CD4-positive, alpha-beta T cell treated with Interleukin-2 at 100 ng/mL for 4 hours (primary cell): ENCODE data around the gene CIRBP.
"Not testable (repeated sequence)": the region's sequence is repeated elsewhere in the genome, so short reads cannot be mapped to it uniquely, and the experiment has no call there.

Experiments used
- DNase-seq: peaks from one replicate; pipeline ENCODE4 v3.0.0-alpha.2; 2020; ENCODE audit warnings: low spot score

Gene CIRBP

DNA sequence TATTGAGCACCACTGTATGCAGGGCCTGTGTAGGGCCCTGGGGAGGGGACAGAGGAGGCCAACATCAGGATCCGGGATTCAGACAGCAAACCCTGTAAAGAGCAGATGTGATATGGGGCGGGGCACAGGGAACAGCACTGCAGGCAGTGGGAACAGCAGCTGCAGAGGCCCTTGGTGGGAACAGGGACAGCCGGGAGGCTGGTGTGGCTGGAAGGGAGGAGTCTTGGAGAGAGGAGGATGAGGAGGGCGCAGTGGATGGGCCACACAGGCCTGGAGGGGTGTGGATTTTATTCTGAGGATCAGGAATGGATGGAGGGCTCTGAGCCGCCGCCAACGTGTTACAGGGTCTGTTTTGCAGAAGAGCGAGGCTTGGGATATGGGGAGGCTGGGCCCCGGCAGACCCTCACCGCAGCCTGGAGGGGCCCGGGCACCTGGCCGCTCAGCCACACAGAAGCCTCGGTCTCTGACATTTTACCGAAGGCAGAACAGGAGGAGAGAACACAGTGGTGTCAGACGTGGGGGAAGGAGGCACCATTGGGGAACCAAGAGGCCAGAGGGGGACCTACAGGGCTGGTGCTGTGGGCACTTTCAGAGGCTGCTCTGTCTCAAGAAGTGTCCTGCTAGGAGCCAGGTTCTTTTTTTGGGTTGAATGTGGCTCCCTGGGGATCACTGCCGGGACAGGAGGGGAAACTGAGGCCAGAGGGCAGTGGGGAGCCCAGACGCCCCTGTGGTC is 23.5 kb downstream of the CIRBP start:
- no peak for DNase-seq

DNA sequence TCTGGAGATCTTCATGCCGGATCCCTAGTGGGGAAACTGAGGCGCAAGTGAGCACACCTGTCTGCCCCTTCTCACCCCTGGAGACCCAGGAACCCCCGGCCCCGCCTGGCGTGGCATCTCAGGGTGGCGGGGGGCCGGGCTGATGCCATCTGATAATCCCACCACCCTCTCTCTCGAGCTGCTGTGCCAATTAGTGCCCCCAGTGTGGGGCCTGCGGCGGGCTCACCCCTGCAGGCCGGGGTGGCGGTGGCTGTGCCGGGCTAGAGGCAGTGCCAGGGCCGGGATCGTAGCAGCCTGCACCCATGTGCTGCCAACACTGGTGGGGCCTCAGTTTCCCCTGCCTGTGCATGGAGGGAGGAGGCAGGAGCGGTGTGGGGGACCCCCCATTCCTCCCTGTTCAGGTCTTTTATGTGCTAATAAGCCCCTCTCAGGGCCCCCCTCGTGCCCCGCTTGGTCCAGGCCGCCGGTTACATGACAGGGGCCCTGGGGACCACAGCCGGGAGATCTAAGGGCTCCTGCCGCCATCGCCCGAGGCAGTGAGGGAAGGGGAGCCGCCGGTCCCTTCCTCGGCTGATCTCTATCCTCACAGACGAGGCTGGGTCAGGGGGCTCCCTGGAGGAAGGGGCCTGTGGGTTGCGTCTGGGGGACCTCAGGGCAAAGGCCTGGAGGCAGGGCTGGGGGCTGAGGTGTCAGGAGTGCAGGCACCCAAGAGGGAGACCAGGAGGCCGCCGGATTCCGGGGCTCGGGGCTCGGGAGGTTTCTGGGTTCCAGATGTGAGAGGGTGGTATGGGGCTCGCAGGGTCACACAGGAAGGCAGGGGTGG is 24.9 kb downstream of the CIRBP start:
- DNase-seq = no peak

DNA sequence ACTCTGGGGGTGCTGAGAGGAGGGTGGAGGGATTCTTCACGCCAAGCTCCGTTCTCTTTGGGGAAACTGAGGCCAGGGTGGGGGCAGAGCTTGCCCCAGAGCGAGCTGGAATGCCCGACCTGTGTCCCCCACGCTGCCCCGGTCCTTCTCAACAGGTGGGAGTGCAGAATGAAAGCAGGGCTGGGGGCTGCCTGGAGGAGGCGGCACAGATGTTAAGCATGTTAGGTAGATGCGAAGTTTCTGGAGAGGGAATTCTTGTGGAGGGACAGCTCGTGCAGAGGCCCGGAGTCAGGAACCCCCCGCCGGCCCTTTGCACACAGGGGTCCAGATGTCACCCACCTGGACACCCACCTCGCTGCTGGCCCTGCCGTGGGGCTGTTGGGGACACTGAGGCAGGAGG is 25.6 kb downstream of the CIRBP start:
- DNase-seq = no peak

DNA sequence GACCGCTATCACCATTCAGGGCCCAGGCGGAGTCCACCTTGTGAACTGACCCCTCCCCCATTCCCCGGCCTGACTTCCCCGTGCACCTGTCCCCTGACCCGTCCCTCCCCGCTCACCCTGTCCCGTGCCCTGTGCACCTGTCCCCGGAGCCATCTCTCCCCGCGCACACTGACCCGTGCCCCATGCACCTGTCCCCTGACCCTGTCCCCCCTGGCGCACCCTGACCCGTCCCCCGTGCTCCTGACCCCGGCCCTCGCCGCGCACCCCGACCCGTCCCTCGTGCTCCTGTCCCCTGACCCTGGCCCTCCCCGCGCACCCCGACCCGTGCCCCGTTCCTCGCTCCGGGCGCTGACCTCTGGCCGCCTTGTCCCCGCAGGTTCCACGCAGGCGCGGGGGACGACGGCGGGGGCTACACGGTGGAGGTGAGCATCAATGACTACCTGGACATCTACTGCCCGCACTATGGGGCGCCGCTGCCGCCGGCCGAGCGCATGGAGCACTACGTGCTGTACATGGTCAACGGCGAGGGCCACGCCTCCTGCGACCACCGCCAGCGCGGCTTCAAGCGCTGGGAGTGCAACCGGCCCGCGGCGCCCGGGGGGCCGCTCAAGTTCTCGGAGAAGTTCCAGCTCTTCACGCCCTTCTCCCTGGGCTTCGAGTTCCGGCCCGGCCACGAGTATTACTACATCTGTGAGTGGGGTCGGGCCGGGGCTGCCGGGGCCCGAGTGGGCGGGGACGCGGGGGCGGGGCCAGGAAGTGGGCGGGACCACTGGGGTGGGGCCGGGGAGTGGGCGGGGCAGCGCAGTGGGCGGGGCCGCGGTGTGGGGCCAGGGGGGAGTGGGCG is 26.3 kb downstream of the CIRBP start:
- DNase-seq = no peak

DNA sequence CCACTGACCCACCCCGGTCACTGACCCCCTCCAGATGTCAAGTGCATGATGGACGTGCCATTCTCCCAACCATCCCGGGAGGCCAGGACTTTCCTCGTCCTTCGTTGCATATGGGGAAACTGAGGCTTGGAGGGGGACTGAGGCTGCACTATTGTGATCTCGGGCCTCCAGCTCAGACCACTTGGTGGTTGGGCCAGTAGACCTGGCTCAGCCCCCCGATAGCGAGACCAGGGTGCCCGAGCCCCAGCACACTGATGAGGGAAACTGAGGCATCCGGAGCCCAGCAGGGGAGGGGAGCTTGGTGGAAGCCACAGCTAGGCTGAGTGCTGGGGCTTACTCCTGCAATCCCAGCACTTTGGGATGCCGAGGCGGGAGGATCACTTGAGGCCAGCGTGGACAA is 26.9 kb downstream of the CIRBP start:
- DNase-seq = no peak

DNA sequence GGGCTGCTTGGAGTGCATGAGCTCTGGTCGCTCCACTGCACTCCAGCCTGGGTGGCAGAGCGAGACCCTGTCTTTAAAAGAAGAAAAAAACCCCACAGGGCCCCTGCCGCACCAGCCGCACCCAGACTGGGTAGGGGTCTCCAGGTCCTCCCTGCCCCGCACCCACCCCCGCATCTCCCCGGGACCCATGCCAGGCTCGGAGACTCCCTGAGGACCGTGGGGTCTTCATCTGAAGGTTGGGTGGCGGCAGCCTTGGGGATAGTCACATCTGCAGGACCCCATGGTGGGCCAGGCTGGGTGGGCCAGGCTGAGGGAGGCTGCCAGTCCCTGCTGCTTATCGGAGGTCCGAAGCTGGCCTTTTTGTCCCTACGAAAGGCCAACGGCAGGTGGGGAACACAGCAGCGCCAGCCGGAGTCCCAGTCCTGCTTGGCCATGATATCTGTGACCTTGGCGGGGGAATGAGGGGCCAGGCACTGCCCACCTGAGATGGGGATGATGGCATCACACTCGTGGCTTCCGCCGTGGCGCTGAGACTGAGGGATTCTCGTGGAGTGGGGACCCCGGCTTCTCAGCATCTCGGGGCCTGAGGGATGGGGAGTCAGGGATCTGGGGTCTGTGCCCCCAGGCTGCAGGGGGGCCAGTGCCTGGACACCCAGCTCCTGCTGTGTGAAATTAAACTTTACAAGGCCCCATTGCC is 27.6 kb downstream of the CIRBP start:
- no peak for DNase-seq

DNA sequence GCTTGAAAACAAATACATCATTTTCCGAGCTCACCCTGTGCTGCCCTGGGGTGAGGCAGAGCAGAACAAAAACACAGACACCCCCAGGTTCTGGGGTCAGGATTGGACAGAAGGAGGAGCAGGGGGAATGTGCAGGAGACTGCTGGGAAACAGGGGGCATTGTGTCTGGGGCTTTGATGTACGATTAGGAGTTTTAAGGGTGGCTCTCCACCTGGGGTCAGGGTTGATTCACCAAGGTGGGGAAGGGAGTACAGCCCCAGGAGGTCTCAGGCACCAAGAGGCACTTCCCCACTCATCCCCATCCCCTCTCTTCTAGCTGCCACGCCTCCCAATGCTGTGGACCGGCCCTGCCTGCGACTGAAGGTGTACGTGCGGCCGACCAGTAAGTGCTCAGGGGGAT is 29.1 kb downstream of the CIRBP start:
- no peak for DNase-seq

DNA sequence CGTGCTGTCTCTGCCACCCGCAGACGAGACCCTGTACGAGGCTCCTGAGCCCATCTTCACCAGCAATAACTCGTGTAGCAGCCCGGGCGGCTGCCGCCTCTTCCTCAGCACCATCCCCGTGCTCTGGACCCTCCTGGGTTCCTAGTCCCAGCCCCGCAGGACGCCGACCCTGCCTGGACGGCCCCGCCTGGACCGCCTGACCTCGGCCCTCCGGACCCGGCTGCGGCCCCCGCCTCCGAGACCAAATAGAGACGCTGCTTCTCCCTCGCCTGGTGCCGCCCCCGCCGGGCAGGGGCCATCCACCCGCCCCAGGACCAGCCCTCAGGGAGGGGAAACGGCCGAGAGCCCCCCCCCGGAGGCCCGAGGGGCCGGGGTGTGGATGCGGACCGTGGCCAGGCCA is 30.7 kb downstream of the CIRBP start:
- no peak for DNase-seq

DNA sequence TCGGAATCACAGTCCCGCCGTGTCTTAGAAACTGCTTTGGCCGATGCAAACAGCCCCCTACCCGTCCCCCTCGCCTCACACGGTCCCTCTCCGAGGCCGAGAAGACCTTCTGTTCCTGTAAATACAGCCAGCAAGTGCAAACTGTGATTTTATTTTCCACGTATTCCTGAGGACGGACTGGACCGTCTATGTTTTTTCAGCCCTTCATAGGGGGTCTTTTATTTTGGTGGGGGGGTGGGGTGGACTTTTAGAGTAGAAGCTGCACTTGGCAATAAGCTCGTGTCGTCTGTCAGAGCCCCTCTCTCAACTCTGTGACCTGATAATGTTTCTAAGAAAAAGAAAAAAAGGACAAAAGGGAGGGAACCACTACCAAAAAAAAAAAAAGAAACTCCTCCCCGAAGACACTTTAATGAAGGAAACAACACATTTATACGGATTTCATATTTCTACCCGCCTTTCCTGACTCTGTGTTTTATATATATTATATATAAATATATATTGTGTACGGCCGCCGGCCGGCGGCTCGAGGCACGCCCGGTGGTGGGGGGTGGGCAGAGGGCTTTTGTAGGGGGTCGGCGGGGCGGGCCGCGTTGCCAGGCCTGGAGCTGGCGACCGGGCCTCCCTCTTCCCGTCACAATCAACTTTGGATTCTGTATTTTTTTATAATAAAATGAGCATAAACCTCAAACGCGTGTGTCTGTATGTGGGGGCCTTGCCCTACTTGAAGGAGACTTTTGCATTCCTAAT is 31.8 kb downstream of the CIRBP start:
- DNase-seq = no peak

DNA sequence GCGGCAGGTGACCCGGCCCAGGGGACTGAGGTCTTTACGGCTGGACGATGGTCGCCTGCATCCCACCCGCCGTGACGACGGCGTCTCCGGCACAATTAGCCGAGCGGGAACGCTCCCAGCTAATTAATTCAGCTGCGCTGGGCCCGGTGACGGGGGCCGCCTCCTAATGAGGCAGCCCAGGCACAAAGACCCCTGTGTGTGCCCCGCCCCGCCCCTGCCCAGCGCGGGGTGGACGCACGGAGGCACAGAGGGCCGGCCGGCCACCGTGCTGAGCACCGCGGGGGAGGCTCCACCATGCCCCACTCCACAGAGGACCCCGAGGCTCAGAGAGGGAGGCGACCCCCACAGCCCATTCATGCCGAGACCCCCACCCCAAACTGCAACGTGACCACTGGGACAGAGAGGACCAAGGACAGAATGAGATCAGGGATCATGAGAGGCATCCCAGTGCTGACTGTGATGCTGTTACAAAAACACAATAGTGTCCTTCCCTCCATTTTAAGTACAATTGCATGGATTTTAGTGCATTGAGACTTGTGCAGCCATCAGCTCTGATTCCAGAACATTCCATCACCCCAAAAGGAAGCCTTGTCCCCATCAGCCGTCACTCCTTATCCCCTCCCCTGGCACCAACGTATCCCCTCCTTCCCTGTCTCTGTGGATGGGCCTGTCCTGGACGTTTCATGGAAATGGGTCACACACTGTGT is 33.6 kb downstream of the CIRBP start:
- DNase-seq = no peak

DNA sequence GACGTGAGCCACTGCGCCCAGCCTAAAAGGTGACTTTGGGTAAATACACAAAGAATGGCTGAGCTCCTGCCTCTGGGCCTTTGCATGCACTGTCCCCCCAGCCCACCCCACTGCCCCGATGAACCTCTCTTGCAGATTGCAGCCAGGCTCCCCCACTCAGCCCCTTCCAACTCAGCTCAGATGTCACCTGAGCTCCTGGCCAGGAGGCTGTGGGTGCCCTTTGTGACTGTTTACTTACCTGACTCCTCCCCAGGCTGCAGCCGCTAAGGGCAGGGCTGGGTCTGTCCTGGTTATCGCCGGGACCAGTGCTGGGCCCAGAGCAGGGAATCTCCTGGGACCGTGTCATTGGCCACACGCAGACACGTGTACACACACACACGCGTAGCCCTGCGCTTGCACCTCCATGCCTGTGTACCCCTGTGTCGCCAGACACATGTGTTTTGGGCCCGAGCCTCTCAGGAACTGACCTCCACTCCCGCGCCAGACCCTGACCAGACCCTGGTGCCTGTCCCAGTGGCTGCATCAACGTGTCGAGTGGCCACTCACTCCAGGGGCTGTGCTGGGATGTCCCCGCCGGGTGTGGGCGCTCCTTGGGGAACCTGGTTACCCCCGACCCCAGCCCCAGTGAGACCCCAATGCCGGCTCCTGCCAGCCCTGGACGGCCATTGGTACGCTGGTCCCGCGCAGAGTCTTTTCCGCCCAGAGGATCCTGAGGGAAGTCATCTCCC is 35.2 kb downstream of the CIRBP start:
- no peak for DNase-seq

DNA sequence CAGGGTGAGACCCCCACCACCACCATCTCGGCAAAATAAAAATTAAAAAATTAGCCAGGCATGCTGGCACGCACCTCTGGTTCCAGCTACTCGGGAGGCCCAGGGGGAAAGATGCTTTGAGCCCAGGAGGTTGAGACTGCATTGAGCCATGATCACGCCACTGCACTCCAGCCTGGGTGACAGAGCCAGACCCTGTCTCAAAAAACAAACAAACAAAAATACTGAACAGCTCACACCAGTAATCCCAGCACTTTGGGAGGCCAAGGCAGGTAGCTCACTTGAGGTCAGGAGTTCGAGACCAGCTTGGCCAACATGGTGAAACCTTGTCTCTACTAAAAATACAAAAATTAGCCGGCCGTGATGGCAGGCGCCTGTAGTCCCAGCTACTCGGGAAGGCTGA is 36.2 kb downstream of the CIRBP start:
- DNase-seq = not testable (repeated sequence)

DNA sequence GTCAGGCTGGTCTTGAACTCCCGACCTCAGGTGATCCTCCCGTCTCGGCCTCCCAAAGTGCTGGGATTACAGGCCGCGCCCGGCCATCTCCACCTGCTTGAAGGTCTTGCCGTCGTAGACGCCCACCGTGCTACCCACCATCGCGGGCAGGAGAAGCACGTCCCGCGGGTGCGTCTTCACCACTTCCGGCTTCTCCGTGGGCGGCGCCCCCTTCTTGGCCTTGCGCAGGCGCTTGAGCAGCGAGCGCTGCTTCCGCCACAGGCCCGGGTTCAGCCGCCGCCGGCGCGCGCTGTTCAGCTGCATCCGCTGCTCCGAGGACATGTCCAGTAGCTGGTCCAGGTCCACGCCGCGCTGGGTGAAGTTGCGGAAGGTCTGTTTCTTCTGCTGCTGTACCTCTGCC is 38.2 kb downstream of the CIRBP start:
- DNase-seq = no peak

DNA sequence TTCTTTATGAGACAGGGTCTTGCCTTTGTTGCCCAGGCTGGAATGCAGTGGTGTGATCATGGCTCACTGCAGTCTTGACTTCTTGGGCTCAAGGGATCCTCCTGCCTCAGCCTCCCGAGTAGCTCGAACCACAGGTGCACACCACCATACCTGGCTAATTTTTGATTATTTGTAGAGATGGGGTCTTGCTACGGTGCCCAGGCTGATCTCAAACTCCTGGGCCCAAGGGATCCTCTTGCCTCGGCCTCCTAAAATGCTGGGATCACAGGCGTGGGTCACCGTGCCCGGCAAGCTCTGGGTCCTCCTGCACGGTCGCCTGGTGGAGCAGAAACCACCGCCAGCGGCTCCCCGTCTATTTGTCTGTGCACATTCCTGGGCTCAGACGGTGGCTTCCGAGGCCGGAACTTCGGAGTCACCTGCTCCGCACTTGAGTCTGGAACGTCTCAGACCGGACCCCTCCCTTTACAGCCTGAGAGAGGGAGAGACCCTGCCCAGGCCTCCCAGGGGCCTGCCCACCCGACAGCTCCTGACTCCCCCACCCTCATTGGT is 38.7 kb downstream of the CIRBP start:
- DNase-seq = no peak

DNA sequence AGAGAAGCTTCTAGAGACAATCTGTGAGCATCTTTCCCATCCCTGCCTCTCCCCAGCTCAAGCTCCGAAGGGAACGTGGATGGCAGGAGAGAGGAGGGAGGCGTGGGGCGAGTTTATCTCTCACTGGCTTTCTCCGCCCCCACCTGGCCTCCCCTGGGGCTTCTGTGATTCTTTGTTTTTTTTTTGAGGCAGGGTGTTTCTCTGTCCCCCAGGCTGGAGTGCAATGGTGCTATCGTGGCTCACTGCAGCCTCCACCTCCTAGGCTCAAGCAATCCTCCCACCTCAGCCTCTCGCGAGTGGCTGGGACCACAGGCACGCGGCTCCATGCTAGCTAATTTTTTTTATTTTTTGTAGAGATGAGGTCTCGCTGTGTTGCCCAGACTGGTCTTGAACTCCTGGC is 39.6 kb downstream of the CIRBP start:
- DNase-seq = no peak

DNA sequence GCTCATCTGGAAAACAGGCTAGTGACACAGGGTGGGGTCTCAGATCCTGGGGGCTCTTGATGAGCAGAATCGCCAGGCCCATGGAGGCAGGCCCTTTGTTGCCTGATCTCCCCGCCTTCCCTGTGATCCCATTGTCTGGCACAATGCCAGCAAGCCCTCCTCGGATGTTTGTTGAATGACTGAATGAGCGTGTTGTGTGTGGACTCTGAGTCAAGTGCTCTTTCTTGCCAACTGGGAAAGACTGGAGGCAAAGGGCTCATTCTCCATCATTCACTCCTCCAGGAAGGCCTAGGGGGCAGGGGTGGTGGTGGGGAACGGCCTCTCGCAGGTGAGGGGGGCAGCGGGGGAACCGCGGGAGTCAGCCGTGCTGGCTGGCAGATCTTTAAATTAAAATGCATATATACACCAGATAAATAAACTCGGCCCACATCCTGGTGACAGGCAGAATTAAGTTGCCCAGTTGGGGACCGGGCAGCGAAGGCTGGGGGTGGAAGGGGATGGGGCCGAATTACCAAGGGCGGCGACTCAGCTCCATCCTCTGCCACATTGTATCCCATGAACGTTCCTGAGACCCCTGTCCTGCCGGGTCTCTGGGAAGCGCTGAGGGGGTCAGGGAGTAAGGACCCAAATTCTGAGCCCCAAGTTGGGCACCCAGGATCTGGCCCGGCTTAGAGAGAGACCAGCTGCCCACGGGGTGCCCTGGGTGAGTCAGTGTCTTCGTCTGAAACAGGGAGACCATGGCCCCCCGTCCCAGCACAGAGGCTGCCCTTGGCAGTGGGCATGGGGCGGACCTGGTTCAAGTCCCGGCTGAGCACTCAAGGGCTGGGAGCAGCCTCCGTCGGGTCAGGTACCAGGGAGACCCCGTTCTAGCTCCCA is 41.1 kb downstream of the CIRBP start:
- DNase-seq = no peak

DNA sequence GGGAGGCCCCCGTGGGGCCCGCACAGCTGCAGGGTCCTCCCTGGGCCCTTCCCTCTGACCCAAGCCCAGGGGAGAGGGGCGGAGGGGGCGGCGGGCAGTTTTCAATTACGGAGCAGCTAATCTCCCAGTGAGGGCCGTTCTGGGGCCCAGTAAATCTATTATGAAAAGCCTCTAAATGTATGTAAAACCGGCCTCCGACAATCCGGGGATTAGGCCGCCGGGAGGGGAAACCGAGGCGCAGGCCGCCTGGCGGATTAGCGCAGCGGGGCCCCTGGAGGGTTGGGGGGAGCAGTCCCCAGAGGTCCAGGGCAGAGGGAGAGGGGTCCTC is 41.7 kb downstream of the CIRBP start:
- no peak for DNase-seq

DNA sequence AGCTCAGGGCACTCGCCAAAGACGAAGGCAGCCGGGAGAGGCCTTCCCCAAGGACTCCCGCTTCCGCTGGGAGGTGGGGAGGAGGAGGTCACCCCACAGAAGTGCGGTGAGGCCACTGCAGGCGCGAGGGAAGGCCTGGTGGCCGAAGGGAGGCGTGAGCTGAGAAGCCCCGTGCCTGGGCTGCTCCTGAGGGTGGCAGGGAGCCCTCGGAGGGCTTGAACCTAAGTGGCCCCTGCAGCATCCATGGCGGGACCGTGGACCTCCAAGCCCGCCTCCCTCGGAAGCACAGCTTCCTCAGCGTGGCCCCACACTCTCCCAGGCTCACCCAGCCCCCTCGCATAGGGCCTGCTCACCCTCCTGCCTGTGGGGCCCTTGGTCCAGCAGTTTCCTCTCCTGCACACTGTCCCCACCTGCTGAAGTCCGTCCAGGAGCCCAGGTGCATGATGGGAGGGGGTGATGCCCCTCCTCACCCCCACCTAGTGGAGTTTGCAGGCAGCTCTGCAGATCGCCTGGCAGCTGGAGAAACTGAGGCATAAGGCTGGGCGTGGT is 42.5 kb downstream of the CIRBP start:
- DNase-seq = no peak
